Muscle layer of colon (tissue), 2 donors: ENCODE results near the gene PSMC5.

Experiments used
- H3K27ac ChIP-seq: one replicate; pipeline ENCODE4 v1.7.0; 2013; ENCODE audit warnings: low read depth, mild to moderate bottlenecking, low read length, moderate library complexity
- H3K27me3 ChIP-seq, 2 donors: one replicate each; pipeline ENCODE4 v1.7.0; 2013; ENCODE audit warnings: low read length in 2 of 2, mild to moderate bottlenecking in 2 of 2; ENCODE audit not compliant: insufficient read depth in 2 of 2, control insufficient read depth in 1 of 2
- H3K36me3 ChIP-seq: one replicate; pipeline ENCODE4 v1.7.0; 2013; ENCODE audit warnings: mild to moderate bottlenecking, low read length; ENCODE audit not compliant: insufficient read depth
- H3K4me1 ChIP-seq: one replicate; pipeline ENCODE4 v1.7.0; 2013; ENCODE audit warnings: mild to moderate bottlenecking, low read length; ENCODE audit not compliant: insufficient read depth
- H3K4me3 ChIP-seq, 2 donors: one replicate each; pipeline ENCODE4 v1.7.0; 2013; ENCODE audit warnings: low read length in 2 of 2, low read depth in 1 of 2, mild to moderate bottlenecking in 1 of 2, moderate library complexity in 1 of 2
- H3K9ac ChIP-seq: one replicate; pipeline ENCODE4 v1.7.0; 2013; ENCODE audit warnings: low read length
- H3K9me3 ChIP-seq: one replicate; pipeline ENCODE4 v1.7.0; 2013; ENCODE audit warnings: mild to moderate bottlenecking, low read length
- donor health status: abdominal sarcoma.
- donor health status: Adenocarcinoma of cecum.

PSMC5 gene

DNA sequence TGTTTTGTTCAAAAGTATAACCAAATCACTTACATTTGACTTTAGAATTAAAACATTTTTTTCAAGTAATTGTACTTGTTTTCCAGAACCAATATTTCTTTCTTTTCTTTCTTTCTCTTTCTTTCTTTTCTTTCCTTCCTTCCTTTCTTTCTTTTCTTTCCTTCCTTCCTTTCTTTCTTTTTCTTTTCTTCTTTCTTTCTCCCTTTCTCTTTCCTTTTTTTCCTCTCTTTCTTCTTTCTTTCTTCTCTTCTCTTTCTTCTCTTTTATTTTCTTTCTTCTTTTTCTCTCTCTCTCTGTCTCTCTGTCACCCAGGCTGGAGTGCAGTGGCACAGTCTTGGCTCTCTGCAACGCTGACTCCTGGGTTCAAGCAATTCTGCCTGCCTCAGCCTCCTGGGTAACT, 26.4 kb upstream of the PSMC5 start:
- Histone ChIP-seq H3K27ac (no peak overlapping the region), H3K9ac (no peak overlapping the region), H3K4me3 (no peak overlapping the region), H3K9me3 (no peaks in the 10 kb centered on the region), H3K27me3 (no peaks in the 10 kb centered on the region), H3K36me3 (peaks cover 66% of the 10 kb centered on the region), H3K4me1 (no peaks in the 10 kb centered on the region)

DNA sequence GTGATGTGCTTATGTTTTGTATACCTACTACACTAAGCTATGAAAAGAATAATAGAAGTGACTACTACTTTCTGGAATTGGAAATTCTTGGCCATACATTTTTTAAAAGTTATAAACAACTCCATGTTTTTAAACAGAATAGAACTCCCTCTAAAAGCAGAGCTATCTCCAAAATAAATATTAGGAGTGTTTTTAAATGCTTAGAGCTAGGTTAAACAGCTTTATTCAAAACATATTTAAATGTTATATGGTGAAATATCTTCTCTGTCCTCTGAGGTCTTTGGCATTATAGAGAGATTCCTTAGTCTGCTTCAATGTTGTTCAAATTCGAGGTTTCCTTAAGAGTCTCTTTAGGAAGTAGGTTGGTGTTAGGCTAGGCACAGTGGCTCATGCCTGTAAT, 22.9 kb upstream of the PSMC5 start:
- Histone ChIP-seq H3K36me3 (peaks cover 67% of the 10 kb centered on the region), H3K9me3 (no peaks in the 10 kb centered on the region)

DNA sequence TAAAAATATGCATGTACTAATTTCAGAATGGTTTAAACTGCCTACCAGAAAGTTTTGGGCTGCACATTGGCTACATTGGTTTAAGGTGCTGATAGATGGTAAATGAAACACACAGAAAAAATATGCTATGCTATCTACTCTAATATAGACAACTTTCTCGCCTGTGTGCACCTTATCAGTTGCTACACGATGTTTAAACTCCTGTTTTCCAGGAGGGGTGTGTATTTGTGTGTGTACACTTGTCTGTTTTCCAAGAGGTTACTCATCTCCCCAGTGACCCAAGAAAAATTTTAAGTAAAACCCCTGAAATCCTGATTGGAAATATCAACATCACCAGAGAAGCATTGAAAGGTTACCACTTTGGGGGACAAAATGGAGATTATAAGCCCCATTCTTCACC, 21.6 kb upstream of the PSMC5 start:
- no peaks in the 10 kb centered on the region for H3K27me3 ChIP-seq
- H3K4me1 ChIP-seq, result no peaks in the 10 kb centered on the region
- no peak overlapping the region for H3K4me3 ChIP-seq
- no peaks in the 10 kb centered on the region for H3K9me3 ChIP-seq
- no peak overlapping the region for H3K9ac ChIP-seq
- H3K27ac ChIP-seq, result no peak overlapping the region
- H3K36me3 ChIP-seq, result peaks cover 67% of the 10 kb centered on the region

More for the DNA sequence above, 22.9 kb upstream of the PSMC5 start:
- Histone ChIP-seq H3K4me3 (no peak overlapping the region), H3K27ac (no peak overlapping the region), H3K27me3 (no peaks in the 10 kb centered on the region), H3K4me1 (no peaks in the 10 kb centered on the region), H3K9ac (no peak overlapping the region)

DNA sequence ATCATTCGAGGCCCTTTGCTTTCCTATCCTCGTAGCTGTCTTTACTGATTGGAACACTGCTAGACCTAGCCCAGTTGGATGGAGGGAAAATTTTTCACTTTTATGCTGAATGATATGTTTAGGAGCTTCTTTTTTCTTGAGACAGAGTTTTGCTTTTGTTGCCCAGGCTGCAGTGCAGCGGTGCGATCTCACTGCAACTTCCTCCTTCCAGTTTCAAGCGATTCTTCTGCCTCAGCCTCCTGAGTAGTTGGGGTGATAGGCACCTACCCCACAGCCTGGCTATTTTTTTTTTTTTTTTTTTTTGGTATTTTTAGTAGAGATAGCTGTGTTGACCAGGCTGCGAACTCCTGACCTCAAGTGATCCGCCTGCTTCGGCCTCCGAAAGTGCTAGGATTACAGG, 17.3 kb upstream of the PSMC5 start:
- no peaks in the 10 kb centered on the region for H3K4me1 ChIP-seq
- H3K9me3 ChIP-seq, result no peaks in the 10 kb centered on the region
- H3K27ac ChIP-seq, result no peak overlapping the region
- H3K4me3 ChIP-seq, result no peak overlapping the region
- no peak overlapping the region for H3K9ac ChIP-seq
- H3K27me3 ChIP-seq, result no peaks in the 10 kb centered on the region
- peaks cover 99% of the 10 kb centered on the region for H3K36me3 ChIP-seq

DNA sequence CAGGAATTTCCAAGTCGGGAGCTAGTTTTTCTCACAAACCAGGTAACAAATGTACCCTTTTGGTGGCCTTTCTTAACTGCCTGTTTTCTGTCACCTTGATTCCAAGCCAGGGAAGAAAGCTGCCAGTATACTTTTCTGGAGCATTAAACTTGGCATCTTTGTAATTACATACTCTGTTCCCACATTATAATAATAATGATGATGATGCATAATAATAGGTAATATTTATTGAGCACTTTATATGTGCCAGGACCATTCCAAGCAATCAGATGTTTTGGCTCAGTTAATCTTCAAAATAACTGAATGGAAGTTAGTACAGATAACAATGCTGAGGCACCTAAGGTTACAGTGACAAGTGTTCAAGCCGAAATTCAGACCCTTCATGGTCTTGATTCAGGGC, 11.1 kb upstream of the PSMC5 start:
- Histone ChIP-seq H3K9me3 (no peaks in the 10 kb centered on the region), H3K36me3 (peaks cover 96% of the 10 kb centered on the region), H3K27ac (no peak overlapping the region), H3K4me1 (no peaks in the 10 kb centered on the region), H3K9ac (no peak overlapping the region), H3K4me3 (no peak overlapping the region), H3K27me3 (no peaks in the 10 kb centered on the region)

DNA sequence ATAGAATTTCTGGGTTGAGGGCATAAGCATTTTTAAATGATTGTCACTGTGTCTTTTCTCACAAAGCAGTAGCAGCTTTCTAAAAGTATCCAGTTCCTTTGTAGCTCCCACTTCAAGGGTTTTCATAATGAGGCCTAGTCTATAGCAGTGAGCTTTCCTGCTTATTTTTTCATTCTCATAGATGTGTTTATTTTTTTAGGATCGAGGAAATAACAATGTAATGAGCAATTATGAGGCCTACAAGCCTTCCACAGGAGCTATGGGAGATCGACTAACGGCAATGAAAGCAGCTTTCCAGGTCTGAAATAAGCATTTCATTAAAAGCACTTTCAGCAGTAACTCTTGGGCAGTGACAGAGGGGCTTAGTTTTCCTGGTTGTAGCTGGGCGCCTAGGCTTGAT, 10.6 kb upstream of the PSMC5 start:
- Histone ChIP-seq H3K4me1 (no peaks in the 10 kb centered on the region), H3K27me3 (no peaks in the 10 kb centered on the region), H3K27ac (no peak overlapping the region), H3K36me3 (peaks cover 96% of the 10 kb centered on the region), H3K4me3 (no peak overlapping the region), H3K9ac (no peak overlapping the region), H3K9me3 (no peaks in the 10 kb centered on the region)

DNA sequence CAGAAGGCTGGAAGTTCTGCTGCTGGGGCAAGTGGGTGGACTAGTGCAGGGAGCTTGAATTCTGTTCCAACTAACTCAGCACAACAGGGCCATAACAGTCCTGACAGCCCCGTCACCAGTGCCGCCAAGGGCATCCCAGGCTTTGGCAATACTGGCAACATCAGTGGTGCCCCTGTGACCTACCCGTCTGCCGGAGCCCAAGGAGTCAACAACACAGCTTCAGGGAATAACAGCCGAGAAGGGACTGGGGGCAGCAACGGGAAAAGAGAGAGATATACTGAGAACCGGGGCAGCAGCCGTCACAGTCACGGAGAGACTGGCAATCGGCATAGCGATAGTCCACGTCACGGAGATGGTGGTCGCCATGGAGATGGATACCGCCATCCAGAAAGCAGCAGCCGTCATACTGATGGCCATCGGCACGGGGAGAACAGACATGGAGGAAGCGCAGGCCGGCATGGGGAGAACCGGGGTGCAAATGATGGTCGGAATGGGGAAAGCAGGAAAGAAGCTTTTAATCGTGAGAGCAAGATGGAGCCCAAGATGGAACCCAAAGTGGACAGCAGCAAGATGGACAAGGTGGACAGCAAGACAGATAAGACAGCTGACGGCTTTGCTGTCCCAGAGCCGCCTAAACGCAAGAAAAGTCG, 9.4 kb upstream of the PSMC5 start:
- Histone ChIP-seq H3K4me3 (no peak overlapping the region), H3K9ac (no peak overlapping the region), H3K36me3 (peaks cover 96% of the 10 kb centered on the region), H3K4me1 (no peaks in the 10 kb centered on the region), H3K9me3 (no peaks in the 10 kb centered on the region), H3K27ac (no peak overlapping the region), H3K27me3 (no peaks in the 10 kb centered on the region)

DNA sequence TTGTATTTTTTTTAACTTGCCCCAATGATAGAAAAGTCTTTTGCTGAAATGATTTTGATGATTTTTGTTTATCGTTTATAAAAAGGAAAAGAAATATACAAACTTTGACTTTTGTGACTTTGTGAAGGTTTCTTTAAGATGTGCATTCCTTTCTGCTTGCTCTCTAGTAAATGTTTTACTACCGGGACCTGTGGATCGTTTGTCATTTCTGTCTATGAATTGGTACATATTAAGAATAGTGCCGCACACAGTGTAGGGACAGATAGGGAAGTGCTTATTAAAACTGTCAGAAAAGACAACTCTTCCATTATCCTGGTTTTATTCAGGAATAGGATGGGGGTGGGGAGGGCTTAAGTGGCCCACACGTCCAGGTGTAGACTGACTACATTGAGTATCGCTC, 8.1 kb upstream of the PSMC5 start:
- Histone ChIP-seq H3K27ac (no peak overlapping the region), H3K36me3 (peaks cover 96% of the 10 kb centered on the region)

DNA sequence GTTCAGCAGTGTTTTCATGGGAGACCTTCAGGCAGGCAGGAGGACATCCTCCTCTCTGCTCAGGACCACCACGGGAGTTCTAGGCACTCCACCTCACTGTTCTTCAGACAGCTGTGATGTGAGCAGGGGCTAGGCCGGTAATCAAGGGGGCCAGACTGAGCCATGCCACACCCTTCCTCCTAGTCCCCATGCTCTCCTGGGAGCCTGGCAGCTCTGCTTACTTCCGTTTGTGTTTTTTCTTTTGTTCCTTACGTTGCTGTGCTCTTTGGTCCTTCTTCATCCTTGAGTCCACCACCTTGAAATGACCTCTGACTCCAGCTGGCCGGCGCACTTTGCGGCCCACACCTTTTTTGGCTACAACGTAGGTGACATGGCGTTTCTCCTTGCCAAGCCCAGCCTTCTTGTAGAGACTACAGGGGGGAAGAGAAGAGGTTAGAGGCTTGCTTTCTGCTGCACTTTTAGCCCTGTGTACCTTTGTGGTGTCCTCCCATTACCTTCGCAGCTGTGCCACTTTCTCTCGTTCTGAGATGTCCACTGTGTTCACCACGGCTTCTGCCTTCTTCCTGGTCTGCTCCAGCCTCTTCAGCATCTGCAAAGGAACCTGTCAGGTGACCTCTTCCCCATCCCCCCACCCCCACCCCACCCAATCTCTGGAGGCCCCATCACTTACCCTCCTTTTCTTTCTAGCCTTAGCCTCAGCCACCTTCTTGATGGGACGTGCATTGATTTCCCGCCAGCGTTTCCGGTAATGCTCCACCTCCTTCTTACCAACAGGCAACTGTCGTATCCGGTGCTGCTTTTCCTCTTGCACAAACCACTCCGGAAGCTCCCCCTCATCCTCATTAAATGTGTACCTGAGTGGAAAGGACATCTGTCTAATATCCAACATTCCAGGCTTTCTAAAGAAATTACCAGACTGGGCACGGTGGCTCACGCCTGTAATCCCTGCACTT, 7.4 kb upstream of the PSMC5 start:
- peaks cover 96% of the 10 kb centered on the region for H3K36me3 ChIP-seq

More for the DNA sequence above, 8.1 kb upstream of the PSMC5 start:
- no peaks in the 10 kb centered on the region for H3K27me3 ChIP-seq
- no peaks in the 10 kb centered on the region for H3K4me1 ChIP-seq
- H3K4me3 ChIP-seq, result no peak overlapping the region
- H3K9ac ChIP-seq, result no peak overlapping the region
- H3K9me3 ChIP-seq, result no peaks in the 10 kb centered on the region

DNA sequence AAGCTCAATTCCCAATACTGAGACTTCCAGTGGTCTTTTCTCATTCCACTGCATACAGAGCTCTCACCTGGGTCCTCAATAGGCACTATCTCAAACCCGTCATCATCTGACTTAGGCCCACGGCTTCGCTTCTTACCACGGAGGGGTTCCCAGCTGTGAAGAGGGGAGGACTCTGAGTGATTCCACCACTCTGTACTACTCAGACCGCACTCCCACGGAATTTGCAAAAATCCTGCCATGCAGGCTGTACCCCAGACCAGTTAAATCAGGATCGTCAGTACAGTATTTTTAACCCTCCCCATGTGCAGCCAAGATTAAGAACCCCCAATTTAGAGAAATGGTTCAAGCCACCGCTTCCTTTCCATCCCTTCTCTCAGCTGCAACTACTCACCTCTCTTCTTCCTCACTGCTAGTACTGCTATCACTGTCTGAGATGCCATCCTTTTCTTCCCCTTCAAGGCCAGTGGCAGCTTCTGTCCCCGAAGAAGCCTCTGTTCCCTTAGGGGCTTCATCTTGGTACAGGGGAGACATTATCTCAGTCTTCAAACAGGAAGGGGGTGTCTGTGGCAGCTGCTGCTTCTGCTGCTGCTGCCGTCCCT, 6.2 kb upstream of the PSMC5 start:
- no peak overlapping the region for H3K4me3 ChIP-seq
- no peak overlapping the region for H3K27ac ChIP-seq
- H3K9ac ChIP-seq, result no peak overlapping the region
- peaks cover 95% of the 10 kb centered on the region for H3K36me3 ChIP-seq
- H3K27me3 ChIP-seq, result no peaks in the 10 kb centered on the region
- H3K4me1 ChIP-seq, result peaks cover 8% of the 10 kb centered on the region
- H3K9me3 ChIP-seq, result no peaks in the 10 kb centered on the region

More for the DNA sequence above, 7.4 kb upstream of the PSMC5 start:
- no peaks in the 10 kb centered on the region for H3K27me3 ChIP-seq
- no peak overlapping the region for H3K27ac ChIP-seq
- no peak overlapping the region for H3K4me3 ChIP-seq
- H3K9me3 ChIP-seq, result no peaks in the 10 kb centered on the region
- no peaks in the 10 kb centered on the region for H3K4me1 ChIP-seq
- no peak overlapping the region for H3K9ac ChIP-seq

DNA sequence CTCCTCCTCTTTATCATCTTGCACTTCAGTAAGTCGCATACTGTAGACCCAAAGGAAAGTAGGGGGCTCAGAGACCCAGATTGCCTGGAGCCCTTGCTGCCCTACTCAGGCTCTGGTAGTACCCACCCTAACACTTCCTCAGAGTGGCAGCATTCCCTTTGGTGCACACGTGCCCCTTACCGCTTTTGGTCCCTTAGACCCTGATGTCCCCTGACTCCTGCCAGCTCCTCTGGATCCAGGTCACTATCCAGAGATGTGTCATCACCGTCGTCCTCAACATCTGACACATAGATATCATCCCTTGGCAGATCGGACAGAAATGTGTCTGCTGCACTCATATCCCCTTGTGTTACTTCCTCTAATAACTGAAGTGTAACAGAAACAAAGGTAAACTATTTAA, 5.4 kb upstream of the PSMC5 start:
- Histone ChIP-seq H3K9ac (no peak overlapping the region), H3K4me1 (peaks cover 12% of the 10 kb centered on the region), H3K27me3 (no peaks in the 10 kb centered on the region), H3K9me3 (no peaks in the 10 kb centered on the region), H3K36me3 (peaks cover 88% of the 10 kb centered on the region), H3K4me3 (no peak overlapping the region), H3K27ac (no peak overlapping the region)
